ENCODE results near the gene NHERF2.

NHERF2 gene

DNA sequence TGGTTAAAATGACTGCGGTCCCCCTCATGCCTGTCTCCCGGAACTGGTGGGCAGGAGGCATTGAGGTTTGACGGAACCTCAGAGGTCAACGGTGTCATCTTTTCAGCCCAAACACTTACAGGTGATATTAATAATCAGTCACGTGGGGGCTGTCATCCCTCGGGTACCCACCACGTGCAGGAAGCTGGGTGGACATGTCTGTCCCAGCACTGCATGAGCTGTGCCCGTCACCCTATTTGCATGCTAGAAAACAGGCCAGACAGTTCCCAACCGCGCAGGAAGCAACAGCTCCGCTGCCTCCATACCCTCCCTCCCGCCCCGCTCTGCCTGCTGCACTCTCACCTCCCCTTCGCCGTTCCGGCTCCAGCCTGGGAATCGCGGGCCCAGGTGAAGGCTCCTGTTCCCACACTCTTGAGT, 35.6 kb upstream of the NHERF2 start:
- peak in 3 of 5 experiments; percentile 25 to 71 (median 61) for DNase-seq

DNA sequence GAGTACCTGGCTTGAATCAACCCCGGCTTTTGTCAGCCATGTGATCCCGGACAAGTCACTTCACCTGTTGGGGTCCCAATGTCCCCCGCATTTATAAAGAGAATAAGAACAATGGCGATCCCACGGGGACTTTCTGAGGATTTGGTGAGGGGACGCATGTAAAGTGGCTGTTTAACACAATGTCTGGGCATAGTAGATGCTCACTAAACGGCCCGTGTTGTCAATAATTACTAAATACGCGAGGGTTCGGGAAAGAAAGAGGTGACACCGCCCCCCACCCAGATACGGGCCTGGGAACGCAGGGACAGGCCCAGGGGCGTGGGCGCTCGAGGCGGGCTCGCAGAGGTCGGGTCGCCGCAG, 35.1 kb upstream of the NHERF2 start:
- DNase-seq = no peak

DNA sequence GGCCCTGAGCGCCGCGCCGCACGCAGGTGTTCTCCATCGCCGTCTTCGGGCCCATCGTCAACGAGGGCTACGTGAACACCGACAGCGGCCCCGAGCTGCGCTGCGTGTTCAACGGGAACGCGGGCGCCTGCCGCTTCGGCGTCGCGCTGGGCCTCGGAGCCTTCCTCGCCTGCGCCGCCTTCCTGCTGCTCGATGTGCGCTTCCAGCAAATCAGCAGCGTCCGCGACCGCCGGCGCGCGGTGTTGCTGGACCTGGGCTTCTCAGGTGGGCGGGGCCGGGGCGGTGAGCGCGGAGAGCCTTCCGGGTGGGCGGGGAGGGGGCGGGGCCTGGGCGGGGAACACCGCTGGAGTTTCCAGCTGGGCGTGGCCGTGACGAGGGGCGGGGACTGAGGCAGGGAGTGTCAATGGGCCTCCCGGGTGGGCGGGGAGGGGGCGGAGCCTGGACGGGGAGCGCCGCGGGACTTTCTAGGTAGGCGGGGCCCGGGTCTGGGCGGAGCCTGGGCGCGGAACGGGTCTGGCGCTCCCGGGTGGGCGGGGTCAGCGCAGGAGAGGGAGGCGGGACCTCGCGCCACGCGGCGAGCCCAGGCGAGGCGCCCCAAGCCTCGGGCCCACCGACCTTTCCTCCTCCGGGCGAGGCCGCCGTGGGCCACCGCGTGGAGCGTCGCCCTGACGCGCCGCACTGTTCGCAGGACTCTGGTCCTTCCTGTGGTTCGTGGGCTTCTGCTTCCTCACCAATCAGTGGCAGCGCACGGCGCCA, 34.6 kb upstream of the NHERF2 start:
- peak; percentile 90 to 99 (median 97) for DNase-seq

DNA sequence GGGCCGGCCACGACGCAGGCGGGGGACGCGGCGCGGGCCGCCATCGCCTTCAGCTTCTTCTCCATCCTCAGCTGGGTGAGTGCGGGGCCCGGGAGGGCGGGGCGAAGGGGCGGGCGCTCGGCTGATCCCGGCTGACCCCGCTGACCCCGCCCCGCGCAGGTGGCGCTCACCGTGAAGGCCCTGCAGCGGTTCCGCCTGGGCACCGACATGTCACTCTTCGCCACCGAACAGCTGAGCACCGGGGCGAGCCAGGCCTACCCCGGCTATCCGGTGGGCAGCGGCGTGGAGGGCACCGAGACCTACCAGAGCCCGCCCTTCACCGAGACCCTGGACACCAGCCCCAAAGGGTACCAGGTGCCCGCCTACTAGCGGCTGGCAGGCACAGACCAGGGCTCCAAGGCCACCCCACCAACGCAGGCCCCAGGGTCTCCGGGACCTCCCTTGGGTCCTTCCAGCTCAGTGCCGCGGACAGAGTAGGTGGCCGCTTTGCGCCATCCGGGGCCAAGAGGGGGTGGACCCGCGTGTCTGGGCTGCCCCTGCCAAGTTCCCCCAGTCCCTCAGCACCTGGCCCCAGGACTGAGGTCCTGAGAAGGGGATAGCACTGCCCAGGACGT, 33.9 kb upstream of the NHERF2 start:
- peak in 1 of 5 experiments; percentile 23 for DNase-seq

DNA sequence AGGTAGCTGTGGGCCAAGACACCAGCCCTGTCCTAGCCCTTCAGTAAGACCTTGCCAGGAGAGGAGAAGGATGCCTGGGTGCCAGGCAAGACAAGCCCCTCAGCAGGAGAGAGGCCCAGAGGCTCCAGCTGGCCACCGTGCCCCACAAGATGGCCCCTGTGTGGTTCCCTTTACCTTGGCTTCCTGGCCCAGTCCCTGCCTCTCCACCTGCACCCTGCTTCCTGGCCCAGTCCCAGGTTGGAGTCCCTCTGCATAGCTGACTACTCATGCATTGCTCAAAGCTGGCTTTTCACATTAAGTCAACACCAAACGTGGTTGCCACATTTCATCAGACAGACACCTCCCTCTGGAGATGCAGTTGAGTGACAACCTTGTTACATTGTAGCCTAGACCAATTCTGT, 33.0 kb upstream of the NHERF2 start:
- DNase-seq = peak in 1 of 5 experiments; percentile 48

DNA sequence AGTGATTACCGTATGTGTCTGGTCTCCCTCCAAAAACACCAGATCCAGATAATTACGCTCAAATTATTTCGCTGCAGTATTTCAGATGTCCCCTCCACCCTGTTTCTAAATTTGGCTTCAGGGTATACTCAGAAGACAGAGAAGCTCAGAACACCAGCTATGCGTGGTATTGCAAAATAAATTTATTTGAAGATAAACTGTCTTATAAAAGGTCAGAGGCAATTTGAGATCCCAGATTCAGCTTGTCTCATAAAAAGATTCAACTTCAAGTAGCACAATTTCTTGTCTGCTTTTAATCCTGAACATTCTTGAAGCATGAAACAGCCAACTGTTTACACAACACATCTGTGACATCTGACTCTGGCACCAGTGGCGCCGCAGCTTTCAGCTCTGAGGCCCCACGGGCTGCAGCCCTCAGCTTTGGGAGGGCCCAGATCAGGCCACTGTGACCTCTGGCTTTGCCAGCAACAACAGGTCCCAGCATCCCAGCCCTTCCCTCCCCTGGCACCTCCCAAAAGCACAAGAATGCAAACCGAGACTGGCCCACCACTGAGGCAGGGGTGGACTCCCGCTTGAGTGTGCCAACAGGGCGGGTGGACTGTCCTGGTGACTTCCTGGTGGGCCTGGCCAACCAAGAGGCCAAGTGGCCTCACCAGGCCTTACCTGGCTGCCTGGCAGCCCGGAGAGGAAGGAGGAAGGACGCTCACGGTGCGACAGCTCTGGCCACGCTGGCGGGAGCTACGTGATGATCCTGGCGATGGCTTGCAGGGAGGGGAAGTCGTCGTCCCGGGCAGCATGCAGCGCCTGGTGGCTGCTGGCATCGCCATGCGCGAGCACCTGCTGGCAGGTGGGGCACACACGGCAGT, 29.0 kb upstream of the NHERF2 start:
- DNase-seq = no peak

DNA sequence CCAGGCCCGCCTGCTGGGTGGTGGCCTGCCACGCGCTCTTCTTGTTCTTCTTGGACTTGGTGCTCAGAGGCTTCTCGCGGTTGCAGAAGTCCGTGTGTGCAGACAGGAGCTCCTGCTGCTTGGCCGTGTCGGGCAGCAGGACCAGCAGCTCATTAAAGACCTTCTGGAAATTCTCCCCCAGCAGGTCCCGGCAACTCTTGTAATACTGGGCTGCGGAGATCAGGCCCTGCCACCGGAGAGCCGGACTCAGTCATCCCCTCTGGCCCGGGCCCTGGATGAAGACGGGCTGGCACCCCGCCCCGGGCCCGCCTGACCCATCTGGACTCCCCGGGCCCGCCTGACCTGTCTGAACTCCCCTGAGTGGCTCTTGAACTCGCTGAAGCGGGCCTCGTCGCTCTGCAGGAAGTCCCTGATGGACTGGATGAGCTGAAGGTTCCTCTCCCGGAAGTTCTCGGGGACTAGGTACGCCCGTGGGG, 28.3 kb upstream of the NHERF2 start:
- no peak for DNase-seq

DNA sequence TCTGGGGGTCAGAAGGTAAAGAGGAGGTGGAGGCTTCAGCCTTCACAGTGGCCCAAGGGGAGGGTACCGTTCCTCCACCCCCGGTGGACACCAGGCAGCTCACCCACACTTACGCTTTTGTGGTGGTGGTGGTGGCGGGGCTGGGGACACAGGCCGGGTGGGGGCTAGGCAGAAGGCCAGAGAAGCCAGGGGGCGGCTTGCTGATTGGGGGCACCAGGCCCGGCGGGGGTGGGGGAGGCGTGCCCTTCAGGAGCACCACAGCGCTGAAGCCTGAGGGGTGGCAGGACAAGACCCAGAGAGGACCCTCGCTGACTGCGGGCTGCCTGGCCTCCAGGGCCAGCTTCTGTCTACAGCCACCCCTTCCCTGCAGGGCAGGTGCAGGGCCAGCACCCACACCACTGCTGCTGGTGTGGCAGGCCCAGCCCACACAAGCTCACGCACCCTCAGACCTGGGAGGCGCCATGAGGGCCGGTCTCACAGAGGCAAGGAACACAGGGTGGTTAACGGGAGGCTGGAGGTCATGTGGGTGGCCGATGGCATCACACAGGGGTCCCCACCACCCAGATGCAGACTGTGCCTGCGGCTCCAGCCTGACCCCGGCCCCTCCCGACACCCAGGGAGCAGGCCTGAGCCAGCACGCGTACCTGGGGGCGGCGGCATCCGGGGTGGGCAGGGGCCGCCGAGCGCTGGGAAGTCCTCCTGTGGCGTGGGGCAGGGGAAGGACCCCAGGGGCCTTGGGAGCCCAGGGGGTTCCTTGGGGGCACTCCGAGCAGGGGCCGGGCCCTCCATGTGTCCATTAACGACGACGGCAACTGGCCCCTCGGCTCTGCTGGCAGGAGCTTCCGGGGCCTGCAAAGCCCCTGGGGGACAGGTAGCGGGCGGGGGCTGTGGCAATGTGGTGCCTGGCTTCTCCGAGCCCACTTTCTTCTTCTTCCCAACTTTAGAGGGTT, 27.6 kb upstream of the NHERF2 start:
- no peak for DNase-seq

DNA sequence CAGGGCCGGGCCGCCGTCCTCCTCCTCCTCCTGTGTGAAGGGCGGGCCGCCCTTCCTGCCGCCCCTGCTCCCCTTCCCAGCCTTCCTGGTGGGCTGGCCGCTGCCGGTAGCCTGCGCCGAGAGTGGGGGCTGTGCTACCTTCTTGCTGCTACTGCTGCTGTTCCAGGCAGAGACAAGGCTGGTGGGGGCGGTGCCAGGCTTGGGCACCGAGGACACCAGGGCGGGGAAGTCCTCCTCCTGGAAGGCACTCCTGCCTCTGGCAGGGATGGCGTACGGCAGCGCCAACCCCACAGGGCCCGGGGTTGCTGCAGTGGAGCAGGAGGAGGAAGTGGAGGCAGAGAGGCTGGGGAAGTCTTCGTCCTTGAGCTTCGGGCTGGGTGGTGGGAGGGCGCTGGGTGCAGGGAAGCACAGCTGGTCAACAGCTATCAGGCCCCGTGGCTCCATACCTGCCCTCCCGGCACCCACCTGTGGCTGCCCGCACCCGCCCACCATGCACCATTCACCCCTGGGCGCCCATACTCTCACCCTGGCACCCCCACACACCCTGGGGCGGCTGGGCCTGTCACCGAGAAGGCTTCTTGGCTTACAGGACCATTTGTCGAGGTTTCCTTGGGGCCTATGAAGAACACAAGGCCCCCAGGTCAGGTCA, 26.7 kb upstream of the NHERF2 start:
- DNase-seq = no peak

DNA sequence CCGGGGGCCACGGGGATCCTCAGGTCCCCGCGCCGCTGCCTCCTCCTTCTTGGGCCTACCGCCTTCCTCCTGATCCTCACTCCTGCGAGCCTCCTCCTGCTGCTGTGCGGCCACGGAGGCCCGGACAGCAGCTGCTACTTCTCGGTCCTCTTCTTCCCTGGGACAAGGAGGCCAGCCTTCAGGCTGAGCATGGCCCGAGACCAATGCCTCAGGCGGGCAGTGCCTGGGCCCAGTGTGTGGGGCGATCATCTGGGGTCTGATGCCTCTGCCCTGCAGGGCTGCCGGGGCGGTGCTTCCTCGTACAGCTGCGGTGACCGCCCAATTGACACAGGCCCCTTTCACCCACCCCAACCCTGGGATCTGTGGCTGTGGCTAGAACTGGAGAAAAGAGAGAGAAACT, 25.7 kb upstream of the NHERF2 start:
- DNase-seq = no peak

DNA sequence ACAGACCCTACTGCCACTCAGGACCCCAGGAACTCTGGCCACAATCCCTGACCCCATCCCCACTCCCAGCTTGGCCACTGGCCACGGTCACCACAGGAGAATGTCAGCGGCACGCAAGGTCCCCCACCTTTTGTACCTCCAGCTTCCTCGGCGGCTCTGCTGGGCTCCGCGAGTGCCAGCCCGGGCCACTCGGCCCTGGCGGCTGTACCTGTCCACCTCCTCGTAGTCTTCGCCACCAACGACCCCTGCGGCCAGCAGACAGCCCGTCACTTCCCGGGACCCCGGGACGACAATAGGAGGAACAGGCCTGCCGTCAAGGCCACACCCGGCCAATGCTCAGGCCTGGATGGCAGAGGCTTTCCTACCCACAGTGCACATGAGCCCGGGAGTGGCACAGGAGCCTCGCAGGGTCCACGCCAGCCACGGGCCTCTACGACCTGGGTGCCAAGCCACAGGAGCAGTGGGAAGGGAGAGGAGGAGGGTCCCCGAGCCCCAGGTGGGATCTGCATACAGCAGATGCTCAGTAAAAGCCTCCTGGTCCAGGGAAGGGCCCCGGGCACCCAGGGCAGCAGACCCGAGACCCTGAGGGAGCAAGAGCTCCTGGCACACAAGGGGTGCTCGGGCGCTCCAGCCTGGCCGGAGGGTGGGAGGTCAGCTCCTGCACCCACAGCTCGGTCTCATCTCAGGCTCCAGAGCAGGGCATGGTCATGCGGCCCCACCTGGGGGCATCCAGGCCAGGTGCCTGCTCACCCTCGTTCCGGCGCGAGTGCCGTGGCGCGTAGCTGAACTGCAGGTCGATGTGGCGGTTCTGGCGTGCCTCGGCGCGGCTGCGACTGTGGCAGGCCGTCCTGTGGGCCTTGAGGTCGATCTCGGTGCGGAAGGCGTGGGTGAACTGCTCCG, 25.0 kb upstream of the NHERF2 start:
- no peak for DNase-seq

DNA sequence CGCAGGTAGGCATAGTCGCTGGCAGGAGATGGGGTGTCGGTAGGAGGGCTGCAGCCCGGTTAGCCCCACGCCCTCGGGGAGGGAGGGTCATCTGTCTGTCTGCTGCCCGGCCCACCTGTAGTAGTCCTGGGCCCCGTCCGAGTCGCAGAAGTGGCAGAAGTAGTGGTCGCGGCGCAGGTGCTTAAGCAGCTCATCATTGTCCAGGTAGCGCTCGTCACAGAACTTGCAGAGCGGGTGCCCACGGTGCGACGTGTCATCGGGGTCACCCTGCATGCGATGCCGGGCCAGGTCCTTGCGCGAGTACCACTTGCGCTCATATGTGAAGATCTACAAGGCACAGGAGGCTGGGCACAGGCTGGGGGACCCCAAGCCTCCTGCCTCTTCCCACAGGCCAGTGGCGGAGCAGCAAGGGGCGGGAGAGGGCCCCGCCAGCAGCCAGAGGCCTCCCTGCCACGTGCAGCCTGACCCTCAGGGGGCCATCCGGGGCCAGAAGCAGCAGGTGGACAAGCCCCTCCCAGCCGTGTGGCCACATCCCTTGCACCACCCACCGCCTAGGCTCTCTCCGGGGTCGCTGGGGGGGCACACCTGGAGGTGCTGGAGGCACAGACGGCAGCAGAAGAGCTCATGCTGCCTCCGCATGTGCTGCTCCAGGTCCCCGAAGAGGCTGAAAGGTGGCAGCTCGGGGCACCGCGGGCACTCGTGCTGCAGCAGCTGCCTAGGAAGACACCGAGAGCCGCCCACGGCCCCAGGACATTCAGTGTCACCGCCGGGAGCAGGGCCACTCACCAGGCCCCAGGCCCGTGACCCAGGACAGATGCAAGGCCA, 24.1 kb upstream of the NHERF2 start:
- no peak for DNase-seq

DNA sequence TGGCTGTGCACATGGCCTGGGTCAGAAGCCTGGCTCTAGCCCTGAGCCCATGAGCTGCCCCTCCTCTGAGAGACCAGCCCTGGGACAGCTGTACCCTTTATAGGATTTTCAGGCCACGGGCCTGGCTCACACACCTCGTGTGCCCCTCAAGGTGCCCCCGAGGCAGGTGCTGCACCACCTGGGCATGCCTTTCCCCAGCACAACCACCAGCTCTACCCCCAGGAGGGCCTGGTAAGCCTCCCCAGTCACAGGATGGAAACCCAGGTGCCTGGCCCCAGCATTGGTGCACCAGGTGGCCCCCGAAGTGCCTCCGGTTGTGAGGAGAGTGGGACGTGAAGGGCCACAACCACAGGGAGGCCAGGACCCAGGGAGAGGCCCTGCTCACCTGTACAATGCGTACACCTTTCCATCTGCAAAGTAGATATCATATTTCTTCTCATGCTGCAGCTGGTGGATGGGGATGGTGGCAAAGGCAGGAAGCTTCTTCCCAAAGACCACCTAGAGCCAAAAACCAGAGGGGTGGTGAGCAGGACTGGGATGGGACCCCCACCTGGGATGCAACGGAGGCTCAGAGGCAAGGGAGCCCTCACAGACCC, 23.4 kb upstream of the NHERF2 start:
- DNase-seq = no peak

DNA sequence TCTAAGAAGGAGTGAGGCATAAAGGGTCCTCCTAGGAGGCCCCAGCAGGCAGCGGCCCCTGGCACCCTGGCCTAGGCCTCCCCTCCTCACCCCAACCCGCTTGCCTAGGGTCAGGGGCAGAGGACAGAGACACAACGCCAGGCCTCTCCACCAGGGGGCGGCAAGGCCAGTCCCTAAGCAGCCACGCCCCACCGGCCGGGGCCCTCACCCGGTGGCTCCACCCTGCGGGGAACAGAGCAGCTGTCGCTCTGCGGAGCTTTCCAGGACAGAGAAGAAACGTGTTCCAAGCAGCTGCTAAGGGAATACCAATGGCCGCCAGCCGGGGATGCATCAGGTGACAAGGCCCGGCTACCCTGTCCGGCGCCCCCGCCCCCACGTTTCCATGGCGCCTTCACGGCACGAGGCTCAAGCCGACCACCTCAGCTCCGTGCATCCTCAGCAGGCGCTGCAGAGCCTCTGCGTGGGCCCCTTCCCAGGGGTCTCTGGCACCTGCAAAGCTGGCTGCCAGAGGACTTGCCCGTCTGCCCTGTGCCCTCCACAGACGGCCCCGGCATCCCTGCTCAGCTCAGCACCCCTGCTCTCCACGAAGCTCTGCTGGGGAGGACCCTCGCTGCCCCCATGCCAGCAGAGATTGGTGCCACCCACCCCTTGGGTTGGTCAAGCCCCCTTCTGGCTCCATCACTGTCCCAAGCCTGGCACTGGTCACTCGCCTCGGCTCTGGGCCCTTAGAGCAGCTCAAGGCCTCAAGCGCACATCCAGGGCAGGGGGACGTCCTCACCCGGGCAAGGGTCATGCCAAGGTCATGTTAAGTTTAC, 22.7 kb upstream of the NHERF2 start:
- peak; percentile 59 to 83 (median 79) for DNase-seq

DNA sequence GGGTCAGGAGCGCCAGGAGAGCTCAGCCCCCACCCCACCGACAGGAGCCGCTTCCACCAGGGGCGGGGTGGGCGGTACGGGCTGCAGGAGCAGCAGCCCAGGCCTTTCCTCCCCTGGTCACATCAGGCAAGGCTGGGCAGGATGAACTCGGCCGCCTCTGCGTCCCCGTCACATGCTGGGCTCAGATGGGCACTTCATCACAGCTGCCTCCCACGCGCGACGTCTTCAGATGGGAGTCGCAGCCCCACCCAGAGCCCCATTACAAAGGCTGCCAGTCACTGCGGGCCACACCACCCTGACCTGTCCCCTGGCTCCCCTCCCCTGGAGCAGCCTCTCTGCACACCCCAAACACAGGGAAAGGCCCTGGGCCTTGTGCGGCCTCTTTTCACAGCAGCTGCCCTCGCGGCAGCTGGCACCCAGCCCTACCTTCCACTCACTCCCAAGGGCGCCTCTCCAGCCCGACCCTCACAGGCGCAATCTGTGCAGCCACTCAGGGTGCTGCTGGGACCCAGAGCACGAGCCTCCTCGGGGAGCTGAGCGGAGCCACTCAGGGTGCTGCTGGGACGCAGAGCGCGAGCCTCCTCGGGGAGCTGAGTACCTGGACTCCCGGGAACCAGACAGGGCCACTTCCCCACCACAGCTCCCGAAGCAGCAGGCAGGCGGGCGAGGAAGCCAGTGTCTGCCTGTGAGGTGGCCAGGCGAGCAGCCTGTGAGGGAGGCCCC, 21.7 kb upstream of the NHERF2 start:
- DNase-seq = no peak

DNA sequence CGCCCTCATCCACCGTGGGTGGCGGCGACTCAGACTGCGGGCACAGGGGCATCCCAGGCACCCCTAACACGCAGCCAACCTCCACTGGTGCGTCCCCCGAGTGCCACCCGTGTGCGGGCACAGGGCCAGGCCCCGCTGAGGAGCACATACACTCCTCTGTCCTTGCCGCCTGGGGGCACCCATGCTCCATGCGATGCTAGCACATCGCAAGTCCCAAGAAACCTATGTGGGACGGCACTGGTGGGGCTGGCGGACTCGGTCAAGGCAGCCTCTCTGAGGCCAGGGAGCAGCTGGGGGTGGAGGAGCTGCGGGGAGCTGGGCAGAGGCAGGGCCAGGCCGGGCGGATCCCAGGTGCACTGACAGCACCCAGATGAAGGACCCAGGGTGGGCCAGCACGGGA, 21.1 kb upstream of the NHERF2 start:
- no peak for DNase-seq

DNA sequence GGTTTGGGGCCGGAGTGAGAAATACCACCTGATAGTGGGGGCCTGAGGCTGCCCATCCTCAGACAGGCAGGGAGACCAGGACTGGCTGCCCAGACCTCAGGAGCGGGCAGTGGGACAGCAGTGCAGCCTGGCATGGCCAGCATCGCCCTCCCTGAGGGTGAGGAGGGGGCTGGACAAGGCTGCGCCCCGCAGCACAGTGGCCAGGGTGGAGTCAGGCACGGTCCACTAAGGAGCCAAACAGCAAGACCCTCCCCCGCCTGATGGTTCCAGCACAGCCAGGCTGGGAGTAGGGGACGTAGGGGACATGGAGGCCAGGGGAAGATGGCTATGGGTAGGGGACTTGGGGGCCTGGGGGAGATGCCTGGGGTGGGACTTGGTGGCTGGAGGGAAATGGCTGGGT, 20.4 kb upstream of the NHERF2 start:
- no peak for DNase-seq
